Duodenal mucosa (tissue), 2 donors: ENCODE measurements around the gene TRIM39.

Experiments used
- H3K27ac ChIP-seq: one replicate; pipeline ENCODE4 v1.7.0; 2013; ENCODE audit warnings: low read depth, low read length
- H3K27me3 ChIP-seq, 2 donors: one replicate each; pipeline ENCODE4 v1.7.0; 2013; ENCODE audit warnings: low read length in 2 of 2, control low read depth in 1 of 2; ENCODE audit not compliant: insufficient read depth in 2 of 2, control insufficient read depth in 1 of 2
- H3K36me3 ChIP-seq, 2 donors: one replicate each; pipeline ENCODE4 v1.7.0; 2013; ENCODE audit warnings: low read length in 2 of 2, control low read depth in 1 of 2; ENCODE audit not compliant: insufficient read depth in 2 of 2, control insufficient read depth in 1 of 2
- H3K4me1 ChIP-seq, 2 donors: one replicate each; pipeline ENCODE4 v1.7.0; 2013; ENCODE audit warnings: low read length in 2 of 2, control low read depth in 1 of 2; ENCODE audit not compliant: insufficient read depth in 2 of 2, control insufficient read depth in 1 of 2
- H3K4me3 ChIP-seq, 2 donors: one replicate each; pipeline ENCODE4 v1.7.0; 2013; ENCODE audit warnings: low read length in 2 of 2, low read depth in 1 of 2
- H3K9ac ChIP-seq, 2 donors: one replicate each; pipeline ENCODE4 v1.7.0; 2013; ENCODE audit warnings: low read length in 2 of 2, low read depth in 1 of 2
- H3K9me3 ChIP-seq, 2 donors: one replicate each; pipeline ENCODE4 v1.7.0; 2013; ENCODE audit warnings: low read length in 2 of 2, control low read depth in 1 of 2; ENCODE audit not compliant: control insufficient read depth in 1 of 2

Gene TRIM39

GRCh38 chr6:30391240-30391639 lies 64.5 kb downstream of the TRIM39 start:
- Histone ChIP-seq H3K9me3 (no peaks in the 10 kb centered on the region), H3K36me3 (no peaks in the 10 kb centered on the region), H3K4me3 (no peak overlapping the region), H3K4me1 (no peaks in the 10 kb centered on the region), H3K9ac (no peak overlapping the region), H3K27ac (no peak overlapping the region), H3K27me3 (peaks cover 10 to 29% of the 10 kb centered on the region in 2 donors)
